AML-193 (cell line): Measurements from ENCODE around the gene HID1.
A peak's percentile ranks its signal among the peaks of the same experiment; 100 is the strongest.
"Not testable (repeated sequence)": the region's sequence is repeated elsewhere in the genome, so short reads cannot be mapped to it uniquely, and the experiment has no call there.

ENCODE experiments used
- DNase-seq, 2 experiments: peaks; one replicate each; lab custom pipeline; 2025; lab: John Stamatoyannopoulos, UW

Gene HID1

DNA sequence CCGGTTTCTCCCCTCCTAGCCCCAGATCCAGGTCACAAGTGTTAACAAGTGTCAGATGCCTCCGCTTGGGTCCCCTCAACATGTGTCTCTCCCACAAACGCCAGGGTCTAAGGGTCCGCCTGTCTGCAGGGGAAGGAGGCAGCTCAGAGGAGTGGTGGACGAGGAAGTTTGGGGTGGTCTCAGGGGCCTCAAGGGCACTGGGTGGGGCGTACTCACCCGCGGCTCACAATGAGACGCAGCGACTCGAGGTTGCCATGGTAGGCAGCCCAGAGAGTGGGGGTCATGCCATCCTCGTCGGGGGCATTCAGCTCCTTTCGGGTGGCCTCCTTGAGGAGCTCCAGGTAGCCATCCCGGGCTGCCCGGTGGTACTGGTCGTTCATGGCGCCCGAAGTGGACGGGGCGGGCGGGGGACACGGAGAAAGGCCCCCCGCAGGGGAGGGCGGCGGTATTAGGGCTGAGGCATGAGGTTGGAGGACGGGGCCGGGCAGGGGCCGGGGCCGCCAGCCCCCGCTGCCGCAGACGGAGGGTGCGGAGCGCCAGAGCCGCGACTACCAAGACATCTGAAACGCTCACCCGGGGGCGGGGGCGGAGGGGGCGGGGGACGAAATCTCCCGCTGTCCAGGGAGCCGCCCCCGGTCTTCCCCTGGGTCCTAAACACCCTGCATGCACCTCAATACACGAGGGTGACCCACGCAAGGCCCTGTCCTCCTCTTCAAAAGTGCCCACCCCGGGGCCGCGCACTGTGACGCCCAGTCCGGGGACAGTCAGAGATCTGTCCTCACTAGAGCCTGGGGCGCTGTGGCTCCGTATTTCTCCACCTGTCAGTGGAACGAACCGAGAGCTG lies 49.6 kb downstream of the HID1 start, which contains the start of gene USH1G:
TSS of gene USH1G (minus strand) at position 562 of the 844 bp plus-strand sequence. CDS start at position 380, 182 bp downstream.
- no peak for DNase-seq

- no peak for DNase-seq
These were observed 50.4 kb downstream of the HID1 start for GRCh38 chr17:74922172-74922571.

GRCh38 chr17:74921769-74922168 lies 50.8 kb downstream of the HID1 start:
- DNase-seq, result no peak

- DNase-seq, result no peak
These were observed 51.4 kb downstream of the HID1 start for GRCh38 chr17:74921026-74921681.

GRCh38 chr17:74920642-74921025 lies 51.9 kb downstream of the HID1 start:
- no peak for DNase-seq

- no peak for DNase-seq
These were observed 52.3 kb downstream of the HID1 start for GRCh38 chr17:74920306-74920620.

- no peak for DNase-seq
These were observed 52.9 kb downstream of the HID1 start for GRCh38 chr17:74919440-74920305.

- no peak for DNase-seq
These were observed 53.7 kb downstream of the HID1 start for GRCh38 chr17:74918906-74919305.

- DNase-seq, result peak; percentile 44 to 63
These were observed 55.1 kb downstream of the HID1 start for GRCh38 chr17:74917430-74917829.

DNA sequence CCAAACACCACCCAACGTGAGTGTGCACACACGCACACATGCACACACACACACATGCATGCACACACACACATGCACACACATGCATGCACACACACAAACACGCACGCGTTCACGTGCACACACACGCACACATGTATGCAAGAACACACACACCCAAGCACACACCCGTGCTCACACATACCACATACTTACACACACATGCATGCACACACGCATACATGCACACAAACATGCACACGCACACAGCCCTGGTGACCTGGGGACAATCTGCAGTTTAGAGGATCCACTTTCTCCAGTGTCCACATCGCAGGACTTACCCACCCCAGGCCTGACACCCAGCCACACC lies 55.7 kb downstream of the HID1 start:
- DNase-seq, result no peak

GRCh38 chr17:74916136-74916850 lies 56.3 kb downstream of the HID1 start:
- DNase-seq, result no peak

- not testable (repeated sequence) for DNase-seq
These were observed 61.1 kb downstream of the HID1 start for GRCh38 chr17:74911423-74911822.

DNA sequence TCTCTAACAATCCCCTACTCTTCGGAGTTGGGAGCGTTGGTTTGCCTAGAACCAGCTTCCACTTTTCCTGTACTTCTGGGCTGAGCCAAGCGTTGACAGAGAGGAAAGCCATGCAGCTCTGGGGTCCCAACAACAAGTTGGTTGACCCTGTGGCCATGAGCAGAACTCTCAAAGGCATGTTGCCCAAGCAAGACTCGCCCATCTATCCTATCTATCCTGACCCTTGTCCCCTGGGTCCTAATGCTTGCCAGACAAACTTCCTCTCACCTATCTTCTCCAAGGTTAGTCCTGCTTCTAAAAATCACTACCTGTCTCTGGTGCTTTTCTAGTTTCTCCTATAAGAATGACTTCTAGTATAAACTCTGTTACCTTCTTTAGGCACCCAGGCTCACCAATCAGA lies 63.5 kb downstream of the HID1 start:
- not testable (repeated sequence) for DNase-seq

DNA sequence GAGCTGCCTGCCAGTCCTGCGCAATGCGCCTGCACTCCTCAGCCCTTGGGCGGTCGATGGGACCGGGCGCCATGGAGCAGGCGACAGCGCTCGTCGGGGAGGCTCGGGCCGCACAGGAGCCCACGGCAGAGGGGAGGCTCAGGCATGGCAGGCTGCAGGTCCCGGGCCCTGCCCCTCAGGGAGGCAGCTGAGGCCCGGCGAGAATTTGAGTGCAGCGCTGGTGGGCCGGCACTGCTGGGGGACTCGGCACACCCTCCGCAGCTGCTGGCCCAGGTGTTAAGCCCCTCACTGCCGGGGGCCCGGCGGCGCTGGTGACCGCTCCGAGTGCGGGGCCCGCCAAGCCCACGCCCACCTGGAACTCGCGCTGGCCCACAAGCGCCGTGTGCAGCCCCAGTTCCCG lies 65.5 kb downstream of the HID1 start:
- DNase-seq, result no peak

DNA sequence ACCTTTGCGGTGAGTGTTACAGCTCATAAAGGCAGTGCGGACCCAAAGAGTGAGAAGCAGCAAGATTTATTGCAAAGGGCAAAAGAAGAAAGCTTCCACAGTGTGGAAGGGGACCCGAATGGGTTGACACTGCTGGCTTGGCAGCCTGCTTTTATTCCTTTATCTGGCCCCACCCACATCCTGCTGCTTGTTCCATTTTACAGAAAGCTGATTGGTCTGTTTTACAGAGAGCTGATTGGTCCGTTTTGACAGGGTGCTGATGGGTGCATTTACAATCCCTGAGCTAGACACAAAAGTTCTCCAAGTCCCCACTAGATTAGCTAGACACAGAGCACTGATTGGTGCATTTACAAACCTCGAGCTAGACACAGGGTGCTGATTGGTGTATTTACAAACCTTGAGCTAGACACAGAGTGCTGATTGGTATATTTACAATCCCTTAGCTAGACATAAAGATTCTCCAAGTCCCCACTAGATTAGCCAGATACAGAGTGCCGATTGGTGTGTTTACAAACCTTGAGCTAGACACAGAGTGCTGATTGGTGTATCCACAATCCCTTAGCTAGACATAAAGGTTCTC lies 66.3 kb downstream of the HID1 start:
- not testable (repeated sequence) for DNase-seq

- DNase-seq, result no peak
These were observed 67.7 kb downstream of the HID1 start for GRCh38 chr17:74904687-74905409.

DNA sequence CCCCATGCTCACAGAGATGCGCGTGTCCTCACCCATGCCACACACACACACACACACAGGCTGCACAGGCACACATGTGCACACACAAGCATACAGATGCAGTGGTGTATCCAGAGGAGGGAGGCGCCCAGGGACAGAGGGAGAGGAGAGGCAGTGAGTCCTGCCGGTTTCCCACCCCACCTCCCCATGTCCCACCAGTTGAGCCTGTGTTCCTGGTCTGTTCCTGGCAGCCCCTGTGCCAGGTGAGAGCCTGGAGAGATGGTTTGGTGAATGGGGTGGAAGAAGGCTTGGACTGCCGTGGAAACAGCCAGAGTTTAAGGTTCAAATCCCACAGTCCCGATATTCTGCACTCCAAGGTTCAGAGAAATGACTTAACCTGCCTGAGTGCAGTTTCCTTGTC lies 68.9 kb downstream of the HID1 start:
- DNase-seq, result no peak

DNA sequence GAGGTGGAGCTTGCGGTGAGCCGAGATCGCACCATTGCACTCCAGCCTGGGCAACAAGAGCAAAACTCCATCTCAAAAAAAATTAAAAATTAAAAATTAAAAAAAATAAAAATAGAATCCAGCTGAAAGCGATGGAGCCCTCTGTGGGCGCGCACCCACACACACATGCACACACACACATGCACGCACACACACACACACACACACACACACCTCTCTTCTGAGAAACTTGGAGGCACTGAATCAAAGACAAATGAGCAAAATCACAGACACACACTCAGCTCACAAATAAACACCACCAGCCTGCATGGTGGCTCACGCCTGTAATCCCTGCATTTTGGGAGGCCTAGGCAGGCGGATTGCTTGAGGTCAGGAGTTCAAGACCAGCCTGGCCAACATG lies 69.5 kb downstream of the HID1 start:
- no peak for DNase-seq

GRCh38 chr17:74901353-74902135 lies 71.0 kb downstream of the HID1 start:
- DNase-seq, result no peak
